Esophagus muscularis mucosa (tissue), 4 donors: Measurements from ENCODE around the gene NFATC1. TPM values are rescaled to one million over a fixed set of nuclear protein-coding genes. Genes with fewer than 3 reads are reported as not detected.
A peak's percentile ranks its signal among the peaks of the same experiment; 100 is the strongest.

Source experiments
- DNase-seq: peaks from one replicate; pipeline ENCODE4 v3.0.0-alpha.2; 2017; ENCODE audit errors: extremely low spot score
- H3K27ac ChIP-seq, 4 donors: fragments of 200-600 bp; sonication (generic); replicated peaks in 1 of 4; 1 replicate in 3 of 4; 2 replicates in 1 of 4; pipeline ENCODE4 v1.5.1; 2016 to 2019; ENCODE audit warnings: mild to moderate bottlenecking in 1 of 4
- H3K27me3 ChIP-seq, 4 donors: fragments of 200-600 bp; sonication (generic); one replicate each; pipeline versions ENCODE4 v1.5.1 to v1.6.0; 2016 to 2019
- H3K36me3 ChIP-seq, 4 donors: fragments of 200-600 bp; sonication (generic); one replicate each; pipeline ENCODE4 v1.5.1; 2016 to 2019
- H3K4me1 ChIP-seq, 4 donors: fragments of 200-600 bp; sonication (generic); one replicate each; pipeline ENCODE4 v1.5.1; 2016 to 2019
- H3K4me3 ChIP-seq, 4 donors: fragments of 200-600 bp; sonication (generic); 1 replicate in 2 of 4; 2 replicates in 2 of 4; pipeline ENCODE4 v1.5.1; 2016 to 2019; ENCODE audit warnings: mild to moderate bottlenecking in 4 of 4, moderate library complexity in 1 of 4
- H3K9me3 ChIP-seq, 4 donors: fragments of 200-600 bp; sonication (generic); 1 replicate in 3 of 4; 2 replicates in 1 of 4; pipeline ENCODE4 v1.5.1; 2016 to 2019
- EP300 ChIP-seq: sonication (generic); formaldehyde crosslinking; IDR thresholded peaks from one replicate; pipeline ENCODE4 v1.6.1; 2017; ENCODE audit warnings: antibody characterized with exemption
- POLR2A ChIP-seq: fragments of 450-650 bp; IDR thresholded peaks from one replicate; pipeline ENCODE4 v1.6.1; 2017; ENCODE audit warnings: antibody characterized with exemption, moderate library complexity, mild to moderate bottlenecking, low read depth
- POLR2AphosphoS5 ChIP-seq, 2 donors: sonication (generic); formaldehyde crosslinking; IDR thresholded peaks; one replicate each; pipeline ENCODE4 v1.6.1; 2017; ENCODE audit warnings: antibody characterized with exemption in 2 of 2
- WGBS: methylation state at CpG from one replicate; pipeline ENCODE4 v1.1.5; 2018; 5-methylcytosine and 5-hydroxymethylcytosine counted together
- intact Hi-C: fragments of 100-400 bp; cut with DNase I; formaldehyde crosslinking; loops from one replicate; pipeline ENCODE4 v1.15.1; 2023
- total RNA-seq, 4 donors: library from RNA; depleted of rRNA; stranded (reverse); fragments of >200 nt; gene quantifications; one replicate each; pipeline versions ENCODE4 v1.1.0 to v1.2.1, GENCODE V29; 2016
- TF ChIP-seq, protein P1 (sequence below), 3 experiments: fragments of 200-600 bp in 2 of 3; fragments of 450-650 bp in 1 of 3; sonication (generic) in 2 of 3; IDR thresholded peaks; one replicate each; pipeline ENCODE4 v1.5.1; 2017 to 2019; ENCODE audit warnings: antibody characterized with exemption in 3 of 3, mild to moderate bottlenecking in 2 of 3, moderate library complexity in 1 of 3

Gene NFATC1
- total RNA-seq, 4 donors from 2014 or later = 15.0 to 22.0 (median 17.8) TPM

DNA sequence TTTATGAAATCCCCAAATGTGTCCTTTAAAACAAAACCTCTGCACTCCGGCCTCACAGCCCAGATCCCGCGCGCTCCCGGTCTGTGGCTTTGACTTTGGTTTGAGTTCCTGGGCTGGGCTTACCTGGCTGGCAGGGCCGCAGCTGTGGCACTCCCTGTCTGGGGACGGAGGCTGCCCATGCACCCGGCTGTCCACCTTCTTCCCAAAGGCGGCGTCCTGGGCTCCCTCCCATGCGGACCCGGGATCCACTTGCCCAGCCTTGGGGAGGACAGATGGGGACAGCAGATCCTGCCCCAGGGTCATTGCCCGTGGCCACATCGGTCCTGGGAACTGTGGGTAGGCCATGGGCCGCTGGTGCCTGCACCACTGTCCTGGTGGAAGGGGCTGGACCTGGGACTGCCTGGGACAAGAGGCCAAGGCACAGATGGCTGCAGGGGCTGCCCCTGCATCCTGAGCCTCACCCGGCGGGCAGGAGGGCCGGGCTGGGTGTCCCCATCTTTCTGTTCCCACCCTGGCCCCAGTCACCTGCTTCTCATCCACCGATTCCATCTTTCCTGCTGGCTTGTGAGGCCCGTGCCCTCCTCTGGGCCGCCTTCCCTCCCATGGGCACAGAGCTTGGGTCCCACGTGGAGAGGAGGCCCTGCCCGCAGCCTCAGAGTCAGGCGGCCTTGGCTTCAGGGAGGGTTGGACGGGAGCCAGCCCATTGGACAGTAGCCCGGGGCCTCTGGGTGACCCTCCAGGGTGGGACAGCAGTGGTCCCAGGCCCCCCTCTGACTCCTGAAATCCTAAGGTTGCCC lies 27.7 kb downstream of the NFATC1 start:
- TF ChIP-seq, protein P1, sequence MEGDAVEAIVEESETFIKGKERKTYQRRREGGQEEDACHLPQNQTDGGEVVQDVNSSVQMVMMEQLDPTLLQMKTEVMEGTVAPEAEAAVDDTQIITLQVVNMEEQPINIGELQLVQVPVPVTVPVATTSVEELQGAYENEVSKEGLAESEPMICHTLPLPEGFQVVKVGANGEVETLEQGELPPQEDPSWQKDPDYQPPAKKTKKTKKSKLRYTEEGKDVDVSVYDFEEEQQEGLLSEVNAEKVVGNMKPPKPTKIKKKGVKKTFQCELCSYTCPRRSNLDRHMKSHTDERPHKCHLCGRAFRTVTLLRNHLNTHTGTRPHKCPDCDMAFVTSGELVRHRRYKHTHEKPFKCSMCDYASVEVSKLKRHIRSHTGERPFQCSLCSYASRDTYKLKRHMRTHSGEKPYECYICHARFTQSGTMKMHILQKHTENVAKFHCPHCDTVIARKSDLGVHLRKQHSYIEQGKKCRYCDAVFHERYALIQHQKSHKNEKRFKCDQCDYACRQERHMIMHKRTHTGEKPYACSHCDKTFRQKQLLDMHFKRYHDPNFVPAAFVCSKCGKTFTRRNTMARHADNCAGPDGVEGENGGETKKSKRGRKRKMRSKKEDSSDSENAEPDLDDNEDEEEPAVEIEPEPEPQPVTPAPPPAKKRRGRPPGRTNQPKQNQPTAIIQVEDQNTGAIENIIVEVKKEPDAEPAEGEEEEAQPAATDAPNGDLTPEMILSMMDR (IDR thresholded peaks at IDR 0.05) = no peak
- TF ChIP-seq POLR2A (no peak), POLR2AphosphoS5 (IDR thresholded peaks at IDR 0.05) (no peak), EP300 (no peak)
- Histone ChIP-seq H3K4me3 (no peak overlapping the region), H3K27me3 (no peaks in the 10 kb centered on the region), H3K27ac (peak overlapping the region in 2 of 4 donors; percentile 4 to 55), H3K36me3 (peaks cover 0 to 29% (median 23%) of the 10 kb centered on the region in 4 donors), H3K9me3 (no peaks in the 10 kb centered on the region), H3K4me1 (peaks cover 8 to 62% (median 57%) of the 10 kb centered on the region in 4 donors)
- DNase-seq = no peak
- 89% methylated on average over 13 of the region's 26 CpGs for WGBS
- intact Hi-C loops = no loop called here

DNA sequence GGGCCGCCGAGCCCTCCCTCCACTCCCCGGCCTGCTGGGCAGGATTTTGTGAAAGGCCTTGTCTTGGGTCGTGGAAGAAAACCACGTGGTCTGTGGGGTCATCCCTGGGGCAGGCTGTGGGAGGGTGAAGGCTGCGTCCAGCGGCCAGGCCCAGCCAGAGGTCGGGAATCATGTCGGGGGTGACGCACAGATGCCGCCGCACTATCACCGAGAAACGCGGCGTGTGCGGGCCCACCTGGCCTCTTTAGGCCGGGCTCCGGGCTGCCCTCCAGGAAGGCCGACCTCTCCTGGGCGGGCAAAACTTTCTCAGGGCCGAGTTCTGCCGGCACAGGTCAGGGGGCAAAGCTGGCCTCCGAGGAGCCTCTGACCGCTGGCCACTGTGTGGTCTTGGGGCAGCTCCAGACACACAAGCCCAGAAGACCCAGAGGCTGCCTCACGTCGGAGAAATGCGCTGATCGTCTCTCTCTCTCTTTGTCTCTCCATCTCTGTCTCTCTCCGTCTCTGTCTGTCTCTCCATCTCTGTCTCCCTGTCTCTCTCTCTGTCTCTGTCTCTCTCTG lies 28.4 kb downstream of the NFATC1 start:
- WGBS = 69% methylated on average over 5 of the region's 30 CpGs
- Histone ChIP-seq H3K36me3 (peaks cover 0 to 29% (median 22%) of the 10 kb centered on the region in 4 donors), H3K4me1 (peaks cover 8 to 55% (median 50%) of the 10 kb centered on the region in 4 donors), H3K4me3 (no peak overlapping the region), H3K9me3 (no peaks in the 10 kb centered on the region), H3K27me3 (no peaks in the 10 kb centered on the region), H3K27ac (peak overlapping the region in 2 of 4 donors; percentile 4 to 55)
- intact Hi-C loops = no loop called here
- peak in 1 of 2 donors; percentile 28 for TF ChIP-seq POLR2AphosphoS5 (IDR thresholded peaks at IDR 0.05)
- TF ChIP-seq POLR2A = no peak
- TF ChIP-seq, protein P1 (IDR thresholded peaks at IDR 0.05) = no peak
- no peak for DNase-seq

DNA sequence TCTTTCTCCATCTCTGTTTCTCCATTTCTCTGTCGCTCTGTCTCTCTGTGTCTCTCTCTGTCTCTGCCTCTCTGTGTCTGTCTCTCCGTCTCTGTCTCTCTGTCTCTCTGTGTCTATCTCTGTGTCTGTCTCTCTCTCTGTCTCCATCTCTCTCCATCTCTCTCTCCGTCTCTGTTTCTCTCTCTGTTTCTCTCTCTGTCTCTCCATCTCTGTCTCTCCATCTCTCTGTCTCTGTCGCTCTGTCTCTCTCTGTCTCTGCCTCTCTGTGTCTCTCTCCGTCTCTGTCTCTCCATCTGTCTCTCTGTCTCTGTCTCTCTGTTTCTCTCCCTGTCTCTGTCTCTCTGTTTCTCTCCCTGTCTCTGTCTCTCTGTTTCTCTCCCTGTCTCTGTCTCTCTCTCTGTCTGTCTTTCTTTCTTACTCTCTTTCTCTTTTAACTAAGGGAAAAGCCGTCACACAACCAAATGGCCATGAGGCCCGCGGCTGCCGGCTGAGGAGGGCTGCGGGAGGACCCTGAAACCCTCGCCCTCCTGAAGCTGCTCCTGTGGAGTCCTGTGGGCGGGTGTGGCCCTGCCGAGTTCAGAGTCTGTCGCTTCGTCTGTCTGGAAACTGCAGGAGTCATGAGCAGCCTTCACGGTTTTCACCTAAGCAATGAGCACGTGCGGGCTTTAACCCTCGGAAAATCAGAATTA lies 29.3 kb downstream of the NFATC1 start:
- Histone ChIP-seq H3K27me3 (no peaks in the 10 kb centered on the region), H3K27ac (no peak overlapping the region), H3K4me1 (peaks cover 8 to 50% (median 47%) of the 10 kb centered on the region in 4 donors), H3K4me3 (no peak overlapping the region), H3K9me3 (no peaks in the 10 kb centered on the region), H3K36me3 (peaks cover 0 to 28% (median 21%) of the 10 kb centered on the region in 4 donors)
- no peak for DNase-seq
- 90% methylated on average over 19 of the region's 19 CpGs for WGBS
- no peak for TF ChIP-seq EP300
- TF ChIP-seq POLR2A = no peak
- TF ChIP-seq, protein P1 (IDR thresholded peaks at IDR 0.05) = no peak
- no peak for TF ChIP-seq POLR2AphosphoS5 (IDR thresholded peaks at IDR 0.05)
- intact Hi-C loops = no loop called here

DNA sequence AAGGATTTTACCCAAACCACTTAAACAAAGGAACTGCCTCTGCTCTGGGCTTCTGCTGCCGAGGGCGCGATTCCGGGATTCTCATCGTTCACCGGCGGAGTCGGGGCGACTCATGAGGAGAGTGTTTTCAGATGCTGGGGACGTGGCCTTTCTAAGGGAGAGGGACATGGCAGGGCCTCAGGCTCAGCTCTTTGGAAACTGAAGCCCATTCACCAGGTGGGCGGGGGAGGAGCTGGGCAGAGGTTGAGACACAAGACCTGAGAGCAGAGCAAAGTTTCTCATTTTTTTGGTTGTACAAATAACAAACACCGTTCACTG lies 29.8 kb downstream of the NFATC1 start:
- intact Hi-C loops = no loop called here
- WGBS = 90% methylated on average over 12 of the region's 12 CpGs

More for the DNA sequence above, 29.8 kb downstream of the NFATC1 start:
- H3K9me3 ChIP-seq = no peaks in the 10 kb centered on the region
- H3K4me3 ChIP-seq = no peak overlapping the region
- H3K27me3 ChIP-seq = no peaks in the 10 kb centered on the region
- peaks cover 8 to 50% (median 47%) of the 10 kb centered on the region in 4 donors for H3K4me1 ChIP-seq
- no peak overlapping the region for H3K27ac ChIP-seq
- DNase-seq = no peak
- no peak for TF ChIP-seq EP300
- peaks cover 0 to 23% (median 17%) of the 10 kb centered on the region in 4 donors for H3K36me3 ChIP-seq
